Breast epithelium (tissue), 3 donors: ENCODE results near the gene TRIM26.

ENCODE experiments used
- POLR2A ChIP-seq: fragments of 450-650 bp; IDR thresholded peaks from one replicate; pipeline ENCODE4 v1.6.1; 2016; ENCODE audit warnings: antibody characterized with exemption, mild to moderate bottlenecking, moderate library complexity
- POLR2AphosphoS5 ChIP-seq, 3 donors: sonication (generic); formaldehyde crosslinking; IDR thresholded peaks; one replicate each; pipeline ENCODE4 v1.6.1; 2017; ENCODE audit warnings: antibody characterized with exemption in 3 of 3

GRCh38 chr6:30260036-30260504 lies 46.9 kb upstream of the TRIM26 start:
- TF ChIP-seq POLR2A (no peak), POLR2AphosphoS5 (IDR thresholded peaks at IDR 0.05) (no peak)
